T-cell (primary cell): Measurements from ENCODE around the gene PBX1. TPM values are rescaled to one million over a fixed set of nuclear protein-coding genes. Genes with fewer than 3 reads are reported as not detected.
"Not testable (repeated sequence)": the region's sequence is repeated elsewhere in the genome, so short reads cannot be mapped to it uniquely, and the experiment has no call there.

Experiments
- ATAC-seq, 4 experiments: fragments of 200-7000 bp in 3 of 4; fragments of 150-1000 bp in 1 of 4; cut with Tn5 transposase; replicated peaks in 1 of 4; 1 replicate in 3 of 4; 2 replicates in 1 of 4; pipeline ENCODE4 v1.10.0; 2021; ENCODE audit warnings: moderate library complexity in 3 of 4, mild to moderate bottlenecking in 2 of 4, moderate number of reproducible peaks in 1 of 4
- CTCF ChIA-PET, 2 donors: fragments of 300-600 bp; sonication (Branson Sonifier 250); formaldehyde crosslinking; loops; one replicate each; lab custom pipeline; 2022; ENCODE audit warnings: antibody characterized with exemption in 2 of 2; lab: Charles Lee
- POLR2A ChIA-PET, 2 donors: fragments of 300-600 bp; sonication (Branson Sonifier 250); formaldehyde crosslinking; loops; one replicate each; lab custom pipeline; 2022; ENCODE audit warnings: antibody characterized with exemption in 2 of 2; lab: Charles Lee
- DNase-seq, 35 experiments: peaks; one replicate each; pipeline versions ENCODE4 v3.0.0 to v3.0.0-alpha.2; 2013 to 2023
- H3K27ac ChIP-seq: one replicate; pipeline ENCODE4 v1.5.1; 2013; ENCODE audit warnings: low read length
- H3K27me3 ChIP-seq, 2 experiments: replicated peaks in 1 of 2; 1 replicate in 1 of 2; 2 replicates in 1 of 2; pipeline versions ENCODE4 v1.6.1 to v1.7.0; 2013; ENCODE audit warnings: low read length in 1 of 2, mixed read lengths in 1 of 2; ENCODE audit not compliant: control insufficient read depth in 2 of 2, insufficient read depth in 2 of 2; ENCODE audit errors: extremely low read depth in 1 of 2
- H3K36me3 ChIP-seq, 2 donors: 1 replicate in 1 of 2; 2 replicates in 1 of 2; pipeline versions ENCODE4 v1.6.1 to v1.7.0; 2013; ENCODE audit warnings: low read length in 1 of 2; ENCODE audit not compliant: control insufficient read depth in 2 of 2, insufficient read depth in 1 of 2; ENCODE audit errors: extremely low read depth in 1 of 2
- H3K4me1 ChIP-seq, 2 experiments: 1 replicate in 1 of 2; 2 replicates in 1 of 2; pipeline versions ENCODE4 v1.6.1 to v1.7.0; 2013; ENCODE audit warnings: low read length in 2 of 2, mixed read lengths in 1 of 2; ENCODE audit not compliant: insufficient read depth in 2 of 2, control insufficient read depth in 1 of 2; ENCODE audit errors: extremely low read depth in 1 of 2
- H3K4me3 ChIP-seq, 2 donors: 1 replicate in 1 of 2; 2 replicates in 1 of 2; pipeline versions ENCODE4 v1.5.1 to v1.7.0; 2013; ENCODE audit warnings: mild to moderate bottlenecking in 2 of 2, low read length in 1 of 2, moderate library complexity in 1 of 2; ENCODE audit not compliant: control insufficient read depth in 1 of 2; ENCODE audit errors: extremely low read depth in 1 of 2
- H3K9me3 ChIP-seq: 2 replicates; pipeline ENCODE4 v1.7.0; 2013
- H3K27ac Mint-ChIP-seq, 2 donors: one replicate each; pipeline ENCODE4 v1.8.0; 2020 to 2021; ENCODE audit warnings: mild to moderate bottlenecking in 2 of 2, mixed read lengths in 2 of 2
- H3K27me3 Mint-ChIP-seq, 2 donors: one replicate each; pipeline ENCODE4 v1.8.0; 2021 to 2022; ENCODE audit warnings: mixed read lengths in 2 of 2
- H3K36me3 Mint-ChIP-seq: one replicate; pipeline ENCODE4 v1.8.0; 2021; ENCODE audit warnings: mixed read lengths
- H3K4me1 Mint-ChIP-seq, 3 donors: one replicate each; pipeline ENCODE4 v1.8.0; 2020 to 2022; ENCODE audit warnings: mixed read lengths in 3 of 3, mild to moderate bottlenecking in 1 of 3
- H3K4me3 Mint-ChIP-seq, 3 donors: one replicate each; pipeline ENCODE4 v1.8.0; 2020 to 2022; ENCODE audit warnings: mild to moderate bottlenecking in 3 of 3, mixed read lengths in 3 of 3, moderate library complexity in 3 of 3
- H3K9me3 Mint-ChIP-seq, 3 donors: one replicate each; pipeline ENCODE4 v1.8.0; 2020 to 2022; ENCODE audit warnings: mixed read lengths in 3 of 3
- WGBS: methylation state at CpG from one replicate; pipeline ENCODE4 v1.1.5; 2013; ENCODE audit warnings: missing lambda C conversion rate; ENCODE audit not compliant: insufficient coverage; 5-methylcytosine and 5-hydroxymethylcytosine counted together
- total RNA-seq, 35 experiments: library from RNA in 6 of 35; stranded (reverse) in 6 of 35; fragments of 120-200 nt in 1 of 35; gene quantifications; one replicate each; pipeline versions ENCODE4 v1.2.1 to v1.2.4 and lab custom pipeline; 2013 to 2026

Gene PBX1
- total RNA-seq, 5 donors from 2014 or later (not counting 1 experiment from before 2014, with no cell fraction given) = 0.92 to 2.9 (median 1.8) TPM

GRCh38 chr1:164602101-164602422 is 43.1 kb downstream of the PBX1 start:
- WGBS = no CpG with 5 or more reads among the region's 4 CpGs
- ChIA-PET POLR2A (no interaction called here), CTCF (no interaction called here)
- Mint-ChIP-seq H3K27ac (no peak overlapping the region), H3K9me3 (no peaks in the 10 kb centered on the region), H3K36me3 (no peaks in the 10 kb centered on the region), H3K4me3 (no peak overlapping the region), H3K27me3 (no peaks in the 10 kb centered on the region), H3K4me1 (no peaks in the 10 kb centered on the region)
- H3K36me3 ChIP-seq = no peaks in the 10 kb centered on the region
- no peak overlapping the region for H3K27ac ChIP-seq
- no peaks in the 10 kb centered on the region for H3K4me1 ChIP-seq
- ATAC-seq = no peak
- no peaks in the 10 kb centered on the region for H3K9me3 ChIP-seq
- no peak for DNase-seq
- H3K27me3 ChIP-seq = peaks cover 0 to 3% of the 10 kb centered on the region in 2 experiments
- no peak overlapping the region for H3K4me3 ChIP-seq

- 44% methylated on average over 7 of the region's 10 CpGs for WGBS
- no peaks in the 10 kb centered on the region for H3K36me3 ChIP-seq
- H3K9me3 ChIP-seq = no peaks in the 10 kb centered on the region
- no peaks in the 10 kb centered on the region for H3K4me1 ChIP-seq
- no peak for ATAC-seq
- POLR2A ChIA-PET = no interaction called here
- no peaks in the 10 kb centered on the region for H3K4me1 Mint-ChIP-seq
- no peak for DNase-seq
- no peak overlapping the region for H3K27ac ChIP-seq
- no peak overlapping the region for H3K4me3 Mint-ChIP-seq
- peaks cover 0 to 3% of the 10 kb centered on the region in 2 experiments for H3K27me3 ChIP-seq
- CTCF ChIA-PET = interaction anchor here (0.6 to 0.7 kb wide), 2 partner anchors 20 to 55 kb away, joined by 3 read pairs; no protein-coding TSS in a partner anchor
- H3K4me3 ChIP-seq = no peak overlapping the region
- no peaks in the 10 kb centered on the region for H3K9me3 Mint-ChIP-seq
- no peaks in the 10 kb centered on the region for H3K36me3 Mint-ChIP-seq
- H3K27ac Mint-ChIP-seq = no peak overlapping the region
- H3K27me3 Mint-ChIP-seq = no peaks in the 10 kb centered on the region
Measured at GRCh38 chr1:164602480-164603093, 43.6 kb downstream of the PBX1 start.

GRCh38 chr1:164603805-164604204 is 44.8 kb downstream of the PBX1 start:
- H3K27ac Mint-ChIP-seq, H3K4me1 Mint-ChIP-seq, H3K4me3 Mint-ChIP-seq, POLR2A ChIA-PET, H3K4me3 ChIP-seq, H3K27me3 Mint-ChIP-seq, H3K27ac ChIP-seq, H3K4me1 ChIP-seq, H3K36me3 ChIP-seq, H3K27me3 ChIP-seq, ATAC-seq, H3K9me3 ChIP-seq, H3K9me3 Mint-ChIP-seq, DNase-seq, H3K36me3 Mint-ChIP-seq, CTCF ChIA-PET: not testable (repeated sequence)
- WGBS = 59% methylated on average over 4 of the region's 4 CpGs

DNA sequence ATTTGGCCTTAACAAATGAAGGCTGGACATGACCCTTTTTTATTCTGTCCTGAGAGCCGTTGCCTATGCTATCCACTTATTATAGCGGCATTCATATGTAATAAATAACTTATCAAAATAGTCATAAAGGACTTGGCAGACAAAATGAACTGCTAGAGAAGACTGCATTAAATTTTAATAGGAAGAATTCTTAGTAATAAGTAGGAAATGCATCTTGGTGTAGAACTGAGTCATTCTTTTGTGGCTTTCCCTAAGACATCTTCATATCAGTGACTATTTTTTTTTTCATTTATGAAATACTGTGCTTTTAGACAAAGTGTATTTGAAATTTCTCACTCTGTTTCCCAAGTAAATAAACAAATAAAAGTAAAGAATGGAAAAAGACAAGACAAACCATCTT is 45.6 kb downstream of the PBX1 start:
- Histone ChIP-seq H3K27ac (no peak overlapping the region), H3K4me3 (no peak overlapping the region), H3K27me3 (peaks cover 0 to 3% of the 10 kb centered on the region in 2 experiments), H3K9me3 (no peaks in the 10 kb centered on the region), H3K4me1 (no peaks in the 10 kb centered on the region), H3K36me3 (no peaks in the 10 kb centered on the region)
- DNase-seq (no peak), ATAC-seq (no peak)
- POLR2A ChIA-PET = no interaction called here
- Mint-ChIP-seq H3K9me3 (no peaks in the 10 kb centered on the region), H3K4me3 (no peak overlapping the region), H3K36me3 (no peaks in the 10 kb centered on the region), H3K27ac (no peak overlapping the region), H3K27me3 (no peaks in the 10 kb centered on the region), H3K4me1 (no peaks in the 10 kb centered on the region)
- CTCF ChIA-PET = no interaction called here
- no CpG with 5 or more reads among the region's 2 CpGs for WGBS

- Histone ChIP-seq H3K27me3 (peaks cover 0 to 3% of the 10 kb centered on the region in 2 experiments), H3K4me3 (no peak overlapping the region), H3K27ac (no peak overlapping the region), H3K4me1 (no peaks in the 10 kb centered on the region), H3K36me3 (no peaks in the 10 kb centered on the region), H3K9me3 (no peaks in the 10 kb centered on the region)
- Mint-ChIP-seq H3K27ac (no peak overlapping the region), H3K27me3 (no peaks in the 10 kb centered on the region), H3K4me3 (no peak overlapping the region), H3K9me3 (no peaks in the 10 kb centered on the region), H3K36me3 (no peaks in the 10 kb centered on the region), H3K4me1 (no peaks in the 10 kb centered on the region)
- ChIA-PET CTCF (no interaction called here), POLR2A (no interaction called here)
- DNase-seq = no peak
- 86% methylated on average over 1 of the region's 3 CpGs for WGBS
- ATAC-seq = no peak
Measured at GRCh38 chr1:164605254-164606091, 46.5 kb downstream of the PBX1 start.

DNA sequence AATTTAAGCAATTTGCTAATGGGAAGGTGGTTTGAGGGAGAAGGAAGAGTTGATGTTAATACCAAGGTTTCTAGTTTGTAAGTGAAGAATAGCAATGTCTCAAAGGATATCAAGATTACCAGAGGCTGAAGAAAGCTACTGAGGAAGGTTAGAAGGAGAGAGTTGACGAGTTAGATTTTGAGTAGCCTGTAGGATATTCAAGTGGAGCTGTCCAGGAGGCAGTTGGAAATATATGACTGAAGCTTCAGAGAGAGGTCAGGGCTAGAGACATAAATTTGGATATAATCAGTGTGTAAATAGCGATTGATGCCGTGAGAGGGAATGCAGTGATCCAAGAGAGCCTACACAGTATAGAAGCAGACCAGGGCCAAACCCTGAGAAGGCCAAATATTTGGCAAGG is 48.4 kb downstream of the PBX1 start:
- Mint-ChIP-seq H3K4me3 (no peak overlapping the region), H3K9me3 (no peaks in the 10 kb centered on the region), H3K27me3 (no peaks in the 10 kb centered on the region), H3K36me3 (no peaks in the 10 kb centered on the region), H3K4me1 (no peaks in the 10 kb centered on the region), H3K27ac (no peak overlapping the region)
- H3K27ac ChIP-seq = no peak overlapping the region
- no peaks in the 10 kb centered on the region for H3K36me3 ChIP-seq
- POLR2A ChIA-PET = no interaction called here
- ATAC-seq (no peak), DNase-seq (no peak)
- no peak overlapping the region for H3K4me3 ChIP-seq
- H3K27me3 ChIP-seq = peaks cover 0 to 3% of the 10 kb centered on the region in 2 experiments
- no peaks in the 10 kb centered on the region for H3K9me3 ChIP-seq
- CTCF ChIA-PET = no interaction called here
- H3K4me1 ChIP-seq = no peaks in the 10 kb centered on the region
- WGBS = 77% methylated on average over 3 of the region's 3 CpGs
